ENCODE data around the gene TAS2R60.

DNA sequence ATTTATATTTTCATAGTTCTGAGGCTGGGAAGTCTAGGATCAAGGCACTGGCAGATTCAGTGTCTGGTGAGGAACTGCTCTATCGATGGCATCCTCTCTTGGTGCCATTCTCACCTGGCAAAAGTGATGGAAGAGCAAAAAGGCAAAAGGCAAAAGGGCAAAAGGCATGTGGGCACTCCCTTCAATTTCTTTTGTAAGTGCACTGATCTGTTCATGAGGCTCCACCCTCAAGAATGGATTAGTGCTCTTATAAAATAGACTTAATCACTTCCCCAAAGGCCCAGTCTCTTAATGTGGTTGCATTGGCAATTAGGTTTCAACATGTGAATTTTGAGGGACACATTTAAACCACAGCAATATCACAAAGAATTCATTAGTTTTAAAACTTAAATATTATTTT is 16.1 kb downstream of the TAS2R60 start:
- TF ChIP-seq, protein P1, sequence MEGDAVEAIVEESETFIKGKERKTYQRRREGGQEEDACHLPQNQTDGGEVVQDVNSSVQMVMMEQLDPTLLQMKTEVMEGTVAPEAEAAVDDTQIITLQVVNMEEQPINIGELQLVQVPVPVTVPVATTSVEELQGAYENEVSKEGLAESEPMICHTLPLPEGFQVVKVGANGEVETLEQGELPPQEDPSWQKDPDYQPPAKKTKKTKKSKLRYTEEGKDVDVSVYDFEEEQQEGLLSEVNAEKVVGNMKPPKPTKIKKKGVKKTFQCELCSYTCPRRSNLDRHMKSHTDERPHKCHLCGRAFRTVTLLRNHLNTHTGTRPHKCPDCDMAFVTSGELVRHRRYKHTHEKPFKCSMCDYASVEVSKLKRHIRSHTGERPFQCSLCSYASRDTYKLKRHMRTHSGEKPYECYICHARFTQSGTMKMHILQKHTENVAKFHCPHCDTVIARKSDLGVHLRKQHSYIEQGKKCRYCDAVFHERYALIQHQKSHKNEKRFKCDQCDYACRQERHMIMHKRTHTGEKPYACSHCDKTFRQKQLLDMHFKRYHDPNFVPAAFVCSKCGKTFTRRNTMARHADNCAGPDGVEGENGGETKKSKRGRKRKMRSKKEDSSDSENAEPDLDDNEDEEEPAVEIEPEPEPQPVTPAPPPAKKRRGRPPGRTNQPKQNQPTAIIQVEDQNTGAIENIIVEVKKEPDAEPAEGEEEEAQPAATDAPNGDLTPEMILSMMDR (conservative IDR thresholded peaks at IDR 0.05; ENCODE audit: low read depth in 2 of 2) = no peak
- TF ChIP-seq, protein P2, sequence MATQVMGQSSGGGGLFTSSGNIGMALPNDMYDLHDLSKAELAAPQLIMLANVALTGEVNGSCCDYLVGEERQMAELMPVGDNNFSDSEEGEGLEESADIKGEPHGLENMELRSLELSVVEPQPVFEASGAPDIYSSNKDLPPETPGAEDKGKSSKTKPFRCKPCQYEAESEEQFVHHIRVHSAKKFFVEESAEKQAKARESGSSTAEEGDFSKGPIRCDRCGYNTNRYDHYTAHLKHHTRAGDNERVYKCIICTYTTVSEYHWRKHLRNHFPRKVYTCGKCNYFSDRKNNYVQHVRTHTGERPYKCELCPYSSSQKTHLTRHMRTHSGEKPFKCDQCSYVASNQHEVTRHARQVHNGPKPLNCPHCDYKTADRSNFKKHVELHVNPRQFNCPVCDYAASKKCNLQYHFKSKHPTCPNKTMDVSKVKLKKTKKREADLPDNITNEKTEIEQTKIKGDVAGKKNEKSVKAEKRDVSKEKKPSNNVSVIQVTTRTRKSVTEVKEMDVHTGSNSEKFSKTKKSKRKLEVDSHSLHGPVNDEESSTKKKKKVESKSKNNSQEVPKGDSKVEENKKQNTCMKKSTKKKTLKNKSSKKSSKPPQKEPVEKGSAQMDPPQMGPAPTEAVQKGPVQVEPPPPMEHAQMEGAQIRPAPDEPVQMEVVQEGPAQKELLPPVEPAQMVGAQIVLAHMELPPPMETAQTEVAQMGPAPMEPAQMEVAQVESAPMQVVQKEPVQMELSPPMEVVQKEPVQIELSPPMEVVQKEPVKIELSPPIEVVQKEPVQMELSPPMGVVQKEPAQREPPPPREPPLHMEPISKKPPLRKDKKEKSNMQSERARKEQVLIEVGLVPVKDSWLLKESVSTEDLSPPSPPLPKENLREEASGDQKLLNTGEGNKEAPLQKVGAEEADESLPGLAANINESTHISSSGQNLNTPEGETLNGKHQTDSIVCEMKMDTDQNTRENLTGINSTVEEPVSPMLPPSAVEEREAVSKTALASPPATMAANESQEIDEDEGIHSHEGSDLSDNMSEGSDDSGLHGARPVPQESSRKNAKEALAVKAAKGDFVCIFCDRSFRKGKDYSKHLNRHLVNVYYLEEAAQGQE (IDR thresholded peaks at IDR 0.05; ENCODE audit: unreplicated experiment) = no peak
- TF ChIP-seq EZH2phosphoT487 (IDR thresholded peaks at IDR 0.05; ENCODE audit: unreplicated experiment) = no peak
- TF ChIP-seq CREB1 (CRISPR knock-in tag; IDR thresholded peaks at IDR 0.05; ENCODE audit: low read depth) = no peak
- TF ChIP-seq ZNF114 (CRISPR knock-in tag; IDR thresholded peaks at IDR 0.05) = no peak
- no peak for TF ChIP-seq POLR2AphosphoS5 (IDR thresholded peaks at IDR 0.05; ENCODE audit: low read depth)
- TF ChIP-seq EZH2 (IDR thresholded peaks at IDR 0.05; ENCODE audit: low read depth, unreplicated experiment) = no peak
- no peak for TF ChIP-seq STAT1 (IDR thresholded peaks at IDR 0.05; ENCODE audit: unreplicated experiment)
- no peak for TF ChIP-seq JUNB (IDR thresholded peaks at IDR 0.05; ENCODE audit: unreplicated experiment)
- no peak for TF ChIP-seq NANOG (IDR thresholded peaks at IDR 0.05; ENCODE audit: borderline replicate concordance)
- TF ChIP-seq, protein P3, sequence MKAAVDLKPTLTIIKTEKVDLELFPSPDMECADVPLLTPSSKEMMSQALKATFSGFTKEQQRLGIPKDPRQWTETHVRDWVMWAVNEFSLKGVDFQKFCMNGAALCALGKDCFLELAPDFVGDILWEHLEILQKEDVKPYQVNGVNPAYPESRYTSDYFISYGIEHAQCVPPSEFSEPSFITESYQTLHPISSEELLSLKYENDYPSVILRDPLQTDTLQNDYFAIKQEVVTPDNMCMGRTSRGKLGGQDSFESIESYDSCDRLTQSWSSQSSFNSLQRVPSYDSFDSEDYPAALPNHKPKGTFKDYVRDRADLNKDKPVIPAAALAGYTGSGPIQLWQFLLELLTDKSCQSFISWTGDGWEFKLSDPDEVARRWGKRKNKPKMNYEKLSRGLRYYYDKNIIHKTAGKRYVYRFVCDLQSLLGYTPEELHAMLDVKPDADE (IDR thresholded peaks at IDR 0.05) = no peak
